ENCODE results near the gene SPRY1.

The SPRY1 gene

GRCh38 chr4:123386609-123387008 lies 10.0 kb upstream of the SPRY1 start:
- TF ChIP-seq CTCF (IDR thresholded peaks at IDR 0.05; ENCODE audit: insufficient read depth, low read depth, low read length, missing control alignments), result no peak
- H3K4me3 ChIP-seq (ENCODE audit: low read length), result no peak overlapping the region
- DNase-seq (ENCODE audit: low read depth), result peak; percentile 8

GRCh38 chr4:123390846-123391456 lies 5.6 kb upstream of the SPRY1 start:
- H3K4me3 ChIP-seq (ENCODE audit: low read length), result no peak overlapping the region
- DNase-seq (ENCODE audit: low read depth), result peak; percentile 41
- TF ChIP-seq CTCF (IDR thresholded peaks at IDR 0.05; ENCODE audit: insufficient read depth, low read depth, low read length, missing control alignments), result peak; percentile 39

- no peak for TF ChIP-seq CTCF (IDR thresholded peaks at IDR 0.05; ENCODE audit: insufficient read depth, low read depth, low read length, missing control alignments)
- DNase-seq (ENCODE audit: low read depth), result no peak
- no peak overlapping the region for H3K4me3 ChIP-seq (ENCODE audit: low read length)
These were observed 2.9 kb upstream of the SPRY1 start for GRCh38 chr4:123393721-123394120.

GRCh38 chr4:123397144-123398065 lies 810 bp downstream of the SPRY1 start:
- DNase-seq (ENCODE audit: low read depth), result peak; percentile 67
- H3K4me3 ChIP-seq (ENCODE audit: low read length), result peak overlapping the region; percentile 70
- TF ChIP-seq CTCF (IDR thresholded peaks at IDR 0.05; ENCODE audit: insufficient read depth, low read depth, low read length, missing control alignments), result no peak

GRCh38 chr4:123398066-123398852 lies 1.7 kb downstream of the SPRY1 start:
- peak; percentile 30 for TF ChIP-seq CTCF (IDR thresholded peaks at IDR 0.05; ENCODE audit: insufficient read depth, low read depth, low read length, missing control alignments)
- peak; percentile 80 for DNase-seq (ENCODE audit: low read depth)
- peak overlapping the region; percentile 70 for H3K4me3 ChIP-seq (ENCODE audit: low read length)

GRCh38 chr4:123398853-123399626 lies 2.4 kb downstream of the SPRY1 start:
- peak; percentile 68 for DNase-seq (ENCODE audit: low read depth)
- H3K4me3 ChIP-seq (ENCODE audit: low read length), result peak overlapping the region; percentile 70
- TF ChIP-seq CTCF (IDR thresholded peaks at IDR 0.05; ENCODE audit: insufficient read depth, low read depth, low read length, missing control alignments), result peak; percentile 1

All from epithelial cell of esophagus (primary cell).